Measurements from ENCODE around the gene ZMAT5. TPM values are rescaled to one million over a fixed set of nuclear protein-coding genes. Genes with fewer than 3 reads are reported as not detected.
A peak's percentile ranks its signal among the peaks of the same experiment; 100 is the strongest.

Gene ZMAT5
- total and polyA plus RNA-seq, 2 of the 13 experiments (the other 11 are each of a cell fraction or from before 2014, with no cell fraction given), result 20.7 to 27.8 TPM

- no peak for TF ChIP-seq ZNF276 (CRISPR knock-in tag; IDR thresholded peaks at IDR 0.05; ENCODE audit: low read depth)
- peak; percentile 8 for TF ChIP-seq TEAD3 (CRISPR knock-in tag; optimal IDR thresholded peaks at IDR 0.05; ENCODE audit: borderline replicate concordance)
- no peak for TF ChIP-seq GTF2F1 (IDR thresholded peaks at IDR 0.05; ENCODE audit: low read length)
- no peak for TF ChIP-seq BORCS8-MEF2B (CRISPR knock-in tag; IDR thresholded peaks at IDR 0.05)
- TF ChIP-seq KDM5A (IDR thresholded peaks at IDR 0.05; ENCODE audit: borderline replicate concordance, low read length), result no peak
- TF ChIP-seq ZBTB33 (CRISPR knock-in tag; IDR thresholded peaks at IDR 0.05), result no peak
- no peak for TF ChIP-seq ZNF30 (CRISPR knock-in tag; IDR thresholded peaks at IDR 0.05)
- no peak for TF ChIP-seq ZNF414 (CRISPR knock-in tag; IDR thresholded peaks at IDR 0.05)
- no peak for TF ChIP-seq SOX6 (IDR thresholded peaks at IDR 0.05)
- TF ChIP-seq SOX6 (CRISPR knock-in tag; IDR thresholded peaks at IDR 0.05), result no peak
- TF ChIP-seq ONECUT2 (CRISPR knock-in tag; IDR thresholded peaks at IDR 0.05), result no peak
- no peak for TF ChIP-seq SP4 (CRISPR knock-in tag; IDR thresholded peaks at IDR 0.05)
- no peak for TF ChIP-seq MEF2D (CRISPR knock-in tag; IDR thresholded peaks at IDR 0.05)
- TF ChIP-seq HNF1B (CRISPR knock-in tag; IDR thresholded peaks at IDR 0.05), result no peak
- no peak for TF ChIP-seq KAT8 (CRISPR knock-in tag; IDR thresholded peaks at IDR 0.05)
- no peak for TF ChIP-seq IKZF5 (CRISPR knock-in tag; IDR thresholded peaks at IDR 0.05)
- no peak for TF ChIP-seq SP1 (IDR thresholded peaks at IDR 0.05)
- no peak for TF ChIP-seq SP1 (CRISPR knock-in tag; IDR thresholded peaks at IDR 0.05)
- no peak for TF ChIP-seq KAT7 (CRISPR knock-in tag; IDR thresholded peaks at IDR 0.05; ENCODE audit: borderline replicate concordance)
- TF ChIP-seq REPIN1 (CRISPR knock-in tag; IDR thresholded peaks at IDR 0.05; ENCODE audit: borderline replicate concordance, low read depth), result no peak
- no peak for TF ChIP-seq ZNF337 (CRISPR knock-in tag; IDR thresholded peaks at IDR 0.05; ENCODE audit: borderline replicate concordance, low read depth)
- TF ChIP-seq KLF13 (CRISPR knock-in tag; IDR thresholded peaks at IDR 0.05), result no peak
- TF ChIP-seq ZNF205 (CRISPR knock-in tag; IDR thresholded peaks at IDR 0.05), result no peak
- no peak for TF ChIP-seq ZNF547 (CRISPR knock-in tag; IDR thresholded peaks at IDR 0.05)
- no peak for TF ChIP-seq ZFYVE20 (CRISPR knock-in tag; IDR thresholded peaks at IDR 0.05; ENCODE audit: borderline replicate concordance, low read depth)
Measured at GRCh38 chr22:29704528-29705285, 62.1 kb downstream of the ZMAT5 start (continued).
